COLO829 (cell line): ENCODE results near the gene SPATA2L.
"Not testable (repeated sequence)": the region's sequence is repeated elsewhere in the genome, so short reads cannot be mapped to it uniquely, and the experiment has no call there.

Experiments
- DNase-seq: peaks from one replicate; pipeline ENCODE4 v3.0.0; 2012; ENCODE audit warnings: low spot score

SPATA2L gene

DNA sequence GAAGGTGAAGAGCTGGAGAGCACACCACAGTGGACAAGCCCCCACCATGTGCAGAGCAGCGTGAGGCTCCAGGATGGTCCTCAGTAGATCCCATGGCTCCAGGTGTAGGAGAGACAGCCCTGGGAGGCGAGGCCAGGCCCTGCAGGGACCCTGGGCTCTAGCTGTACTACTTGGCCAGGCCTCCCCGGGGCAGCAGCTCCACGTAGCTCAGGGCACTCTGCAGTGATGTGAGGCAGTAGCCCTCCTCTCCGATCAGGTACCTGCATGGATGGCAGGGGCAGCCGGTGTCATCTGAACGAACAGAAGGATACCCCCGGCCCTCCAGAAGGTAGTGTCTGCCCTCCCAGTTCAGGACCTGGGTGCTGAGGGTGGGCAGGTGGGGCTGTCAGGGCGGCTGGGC, 6.2 kb upstream of the SPATA2L start:
- DNase-seq = no peak

GRCh38 chr16:89706518-89707260, 5.2 kb upstream of the SPATA2L start:
- DNase-seq = no peak

DNA sequence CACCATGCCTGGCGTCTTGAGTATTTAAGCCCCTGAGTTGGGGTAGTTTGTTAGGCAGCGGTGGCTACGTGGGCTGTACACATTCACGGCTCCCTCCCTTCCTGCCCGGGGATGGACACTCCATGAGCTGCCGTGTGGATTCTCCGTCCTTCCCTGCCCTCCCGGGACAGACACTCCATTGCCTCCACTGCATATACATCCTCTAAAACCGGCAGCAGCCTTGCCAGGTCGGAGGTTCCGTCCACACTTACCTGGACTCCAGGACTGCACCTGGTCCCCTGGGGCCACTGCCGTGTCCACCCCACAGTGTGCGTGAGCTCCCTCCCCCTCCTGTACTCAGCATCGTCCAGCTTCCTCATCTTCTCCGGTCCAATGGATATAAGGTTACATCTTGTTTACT, 3.5 kb upstream of the SPATA2L start:
- DNase-seq = no peak

GRCh38 chr16:89704281-89704680, 2.8 kb upstream of the SPATA2L start:
- no peak for DNase-seq

- DNase-seq = no peak
These were observed 668 bp downstream of the SPATA2L start for GRCh38 chr16:89700649-89701424.

GRCh38 chr16:89700100-89700648, 1.3 kb downstream of the SPATA2L start:
- DNase-seq = peak; percentile 85

- DNase-seq = not testable (repeated sequence)
These were observed 1.8 kb downstream of the SPATA2L start for GRCh38 chr16:89699629-89700099.

GRCh38 chr16:89698717-89699116, 2.8 kb downstream of the SPATA2L start:
- not testable (repeated sequence) for DNase-seq

GRCh38 chr16:89697616-89698331, 3.7 kb downstream of the SPATA2L start:
- no peak for DNase-seq

DNA sequence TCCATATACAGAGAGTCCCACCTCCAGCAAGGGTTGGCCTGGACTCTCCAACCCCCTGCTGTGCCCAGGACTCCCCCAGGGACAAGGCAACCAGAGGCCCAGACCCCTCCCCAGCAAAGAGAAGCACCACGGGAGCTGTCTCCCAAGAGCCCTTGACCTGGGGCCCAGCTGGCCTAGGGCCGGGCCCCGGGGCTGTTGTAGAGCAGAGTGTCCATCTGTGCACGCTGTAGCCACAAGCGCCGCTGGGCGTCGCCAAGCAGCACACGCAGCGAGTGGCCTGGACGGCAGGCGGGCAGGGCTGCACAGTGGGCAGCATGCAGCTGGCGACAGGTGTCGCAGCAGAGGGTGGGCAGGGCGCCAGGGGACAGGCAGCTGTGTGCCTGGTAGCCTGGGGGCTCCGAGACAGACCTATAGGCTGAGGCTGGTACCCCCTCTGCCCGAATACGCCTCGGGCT, 4.3 kb downstream of the SPATA2L start:
- no peak for DNase-seq

DNA sequence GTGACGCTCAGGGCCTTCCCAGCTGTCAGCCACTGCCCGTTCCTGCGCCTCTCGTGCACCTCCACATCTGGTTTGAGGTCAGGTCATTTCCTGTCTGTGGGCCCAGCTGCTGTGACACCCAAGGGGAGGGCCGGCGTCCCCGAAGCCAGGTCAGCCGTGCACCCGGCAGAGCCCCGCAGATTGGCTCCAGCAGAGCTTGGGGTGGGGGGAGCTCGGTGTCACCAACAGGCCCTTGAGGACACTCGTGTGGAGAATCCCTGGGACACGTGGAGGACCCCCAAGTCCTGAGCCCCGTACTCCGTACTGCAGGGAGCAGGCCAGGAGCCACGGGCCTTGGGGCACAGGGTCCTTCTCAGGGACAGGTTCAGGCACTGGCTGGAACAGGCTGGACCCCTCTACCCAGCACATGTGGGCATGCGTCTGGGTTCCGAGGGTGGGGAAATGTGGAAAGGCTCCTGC, 4.8 kb downstream of the SPATA2L start:
- no peak for DNase-seq

DNA sequence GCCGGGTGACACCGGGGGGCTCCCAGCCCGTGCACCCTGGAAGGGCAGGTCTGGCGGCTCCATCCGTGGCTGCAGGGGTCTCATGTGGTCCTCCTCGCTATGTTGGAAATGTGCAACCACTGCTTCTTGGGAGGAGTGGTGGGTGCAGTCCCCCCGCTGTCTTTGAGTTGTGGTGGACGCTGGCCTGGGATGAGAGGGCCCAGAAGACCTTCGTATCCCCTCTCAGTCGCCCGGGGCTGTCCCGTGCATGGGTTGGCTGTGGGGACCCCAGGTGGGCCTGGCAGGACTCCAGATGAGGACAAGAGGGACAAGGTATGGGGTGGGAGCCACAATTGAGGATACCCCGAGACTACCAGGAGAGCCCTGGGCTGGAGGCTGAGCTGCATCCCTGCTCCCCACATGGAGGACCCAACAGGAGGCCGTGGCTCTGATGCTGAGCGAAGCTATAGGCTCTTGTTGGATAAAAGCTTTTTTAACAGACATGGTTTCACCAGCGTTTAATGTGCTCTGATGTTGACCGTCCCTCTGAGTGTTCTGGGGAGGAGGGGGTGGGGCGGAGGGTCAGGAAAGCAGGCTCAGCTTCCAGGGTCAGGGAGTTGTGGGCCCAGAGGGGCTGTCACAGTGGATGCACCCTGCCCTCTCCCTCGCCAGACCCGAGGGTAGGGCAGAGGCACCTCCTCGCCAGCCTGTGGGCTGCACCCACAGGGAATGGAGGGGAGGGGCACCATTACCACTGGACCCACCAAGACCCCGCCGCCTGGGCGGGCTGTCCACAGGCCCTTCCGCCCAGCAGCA, 5.4 kb downstream of the SPATA2L start:
- no peak for DNase-seq

GRCh38 chr16:89695086-89695874, 6.2 kb downstream of the SPATA2L start:
- DNase-seq = no peak

GRCh38 chr16:89694784-89695085, 6.8 kb downstream of the SPATA2L start:
- not testable (repeated sequence) for DNase-seq

- DNase-seq = no peak
These were observed 7.3 kb downstream of the SPATA2L start for GRCh38 chr16:89693931-89694783.

- no peak for DNase-seq
These were observed 8.2 kb downstream of the SPATA2L start for GRCh38 chr16:89693289-89693731.

GRCh38 chr16:89691986-89692569, 9.4 kb downstream of the SPATA2L start:
- DNase-seq = no peak

GRCh38 chr16:89691231-89691985, 10.1 kb downstream of the SPATA2L start:
- no peak for DNase-seq
